NCI-H1930 (cell line): ENCODE measurements around the gene KDM4C.
"Not testable (repeated sequence)": the region's sequence is repeated elsewhere in the genome, so short reads cannot be mapped to it uniquely, and the experiment has no call there.

ENCODE experiments used
- DNase-seq, 2 experiments: peaks; one replicate each; lab custom pipeline; 2025; lab: John Stamatoyannopoulos, UW

KDM4C gene

GRCh38 chr9:6764011-6764410 lies 6.2 kb downstream of the KDM4C start:
- no peak for DNase-seq

GRCh38 chr9:6764523-6764922 lies 6.8 kb downstream of the KDM4C start:
- DNase-seq = no peak

GRCh38 chr9:6764950-6765349 lies 7.2 kb downstream of the KDM4C start:
- no peak for DNase-seq

GRCh38 chr9:6765396-6765795 lies 7.6 kb downstream of the KDM4C start:
- no peak for DNase-seq

GRCh38 chr9:6766606-6767005 lies 8.8 kb downstream of the KDM4C start:
- DNase-seq = no peak

- not testable (repeated sequence) for DNase-seq
Measured at GRCh38 chr9:6768587-6768986, 10.8 kb downstream of the KDM4C start.

- DNase-seq = no peak
Measured at GRCh38 chr9:6771722-6772121, 13.9 kb downstream of the KDM4C start.

- no peak for DNase-seq
Measured at GRCh38 chr9:6777213-6777902, 19.6 kb downstream of the KDM4C start.

GRCh38 chr9:6779417-6780241 lies 21.9 kb downstream of the KDM4C start:
- DNase-seq = peak; percentile 63 to 81

- no peak for DNase-seq
Measured at GRCh38 chr9:6780690-6781089, 22.9 kb downstream of the KDM4C start.

- no peak for DNase-seq
Measured at GRCh38 chr9:6781476-6781875, 23.7 kb downstream of the KDM4C start.

- DNase-seq = no peak
Measured at GRCh38 chr9:6782345-6782744, 24.6 kb downstream of the KDM4C start.

- no peak for DNase-seq
Measured at GRCh38 chr9:6782981-6783380, 25.2 kb downstream of the KDM4C start.

GRCh38 chr9:6783753-6784152 lies 26.0 kb downstream of the KDM4C start:
- DNase-seq = no peak

- no peak for DNase-seq
Measured at GRCh38 chr9:6785682-6786081, 27.9 kb downstream of the KDM4C start.

- DNase-seq = no peak
Measured at GRCh38 chr9:6787793-6788161, 30.0 kb downstream of the KDM4C start.

GRCh38 chr9:6788162-6789016 lies 30.6 kb downstream of the KDM4C start:
- DNase-seq = no peak

- not testable (repeated sequence) for DNase-seq
Measured at GRCh38 chr9:6789017-6789338, 31.2 kb downstream of the KDM4C start.

- DNase-seq = no peak
Measured at GRCh38 chr9:6790866-6791265, 33.1 kb downstream of the KDM4C start.

- DNase-seq = no peak
Measured at GRCh38 chr9:6793203-6793602, 35.4 kb downstream of the KDM4C start.

- no peak for DNase-seq
Measured at GRCh38 chr9:6794936-6795335, 37.2 kb downstream of the KDM4C start.

GRCh38 chr9:6802926-6803325 lies 45.2 kb downstream of the KDM4C start:
- no peak for DNase-seq

- no peak for DNase-seq
Measured at GRCh38 chr9:6805532-6805931, 47.8 kb downstream of the KDM4C start.
